GM12891 (cell line): ENCODE measurements around the gene TRIM59.

Experiments used
- DNase-seq: peaks from one replicate; pipeline ENCODE4 v3.0.0; 2011; ENCODE audit warnings: low spot score; ENCODE audit not compliant: insufficient read length
- FAIRE-seq: peaks from 2 replicates; lab custom pipeline; 2011; peaks lifted over from hg19 to GRCh38; lab: Jason Lieb, UNC
- PAX5 ChIP-seq: IDR thresholded peaks from 2 replicates; pipeline ENCODE4 v1.6.1; 2011; ENCODE audit warnings: low read length, moderate library complexity, mild to moderate bottlenecking; ENCODE audit not compliant: insufficient read depth, severe bottlenecking
- POLR2A ChIP-seq: IDR thresholded peaks from 2 replicates; pipeline ENCODE4 v1.6.1; 2011; ENCODE audit warnings: low read depth, low read length, control low read depth
- POLR2AphosphoS5 ChIP-seq: IDR thresholded peaks from 2 replicates; pipeline ENCODE4 v1.6.1; 2011; ENCODE audit warnings: low read depth, low read length, control low read depth
- POU2F2 ChIP-seq: IDR thresholded peaks from 2 replicates; pipeline ENCODE4 v1.6.1; 2011; ENCODE audit warnings: low read depth, mild to moderate bottlenecking, control low read depth, low read length, moderate library complexity
- SPI1 ChIP-seq: IDR thresholded peaks from 2 replicates; pipeline ENCODE4 v1.6.1; 2011; ENCODE audit warnings: low read depth, low read length, control low read depth
- TAF1 ChIP-seq: IDR thresholded peaks from 2 replicates; pipeline ENCODE4 v1.6.1; 2011; ENCODE audit warnings: low read depth, low read length, control low read depth

TRIM59 gene

GRCh38 chr3:160477750-160478149 lies 28.2 kb upstream of the TRIM59 start:
- FAIRE-seq = no peak
- DNase-seq = no peak
- TF ChIP-seq POLR2AphosphoS5 (no peak), SPI1 (no peak), POLR2A (no peak), TAF1 (no peak)

- no peak for FAIRE-seq
Observed at GRCh38 chr3:160475884-160476283, 26.3 kb upstream of the TRIM59 start.

GRCh38 chr3:160475153-160475552 lies 25.6 kb upstream of the TRIM59 start:
- no peak for DNase-seq
- FAIRE-seq = no peak
- TF ChIP-seq POLR2A = no peak
- TF ChIP-seq PAX5 = no peak
- no peak for TF ChIP-seq SPI1
- no peak for TF ChIP-seq POU2F2
- TF ChIP-seq POLR2AphosphoS5 = no peak
- no peak for TF ChIP-seq TAF1

More at GRCh38 chr3:160475884-160476283, 26.3 kb upstream of the TRIM59 start:
- TF ChIP-seq POLR2A (no peak), SPI1 (no peak), TAF1 (no peak), POLR2AphosphoS5 (no peak), PAX5 (no peak), POU2F2 (no peak)
- no peak for DNase-seq

GRCh38 chr3:160474416-160474838 lies 24.8 kb upstream of the TRIM59 start:
- TF ChIP-seq TAF1 (no peak), POU2F2 (no peak), SPI1 (no peak), POLR2AphosphoS5 (no peak), POLR2A (no peak), PAX5 (no peak)
- DNase-seq (no peak), FAIRE-seq (no peak)

- TF ChIP-seq POU2F2 (no peak), POLR2AphosphoS5 (no peak), SPI1 (no peak), PAX5 (no peak), POLR2A (no peak), TAF1 (no peak)
- DNase-seq (no peak), FAIRE-seq (no peak)
Observed at GRCh38 chr3:160473978-160474377, 24.4 kb upstream of the TRIM59 start.

- no peak for DNase-seq
- TF ChIP-seq POU2F2 = no peak
- TF ChIP-seq POLR2AphosphoS5 = no peak
- TF ChIP-seq PAX5 = no peak
- TF ChIP-seq TAF1 = no peak
- no peak for TF ChIP-seq POLR2A
- no peak for TF ChIP-seq SPI1
- FAIRE-seq = no peak
Observed at GRCh38 chr3:160473221-160473620, 23.6 kb upstream of the TRIM59 start.

GRCh38 chr3:160472344-160472743 lies 22.8 kb upstream of the TRIM59 start:
- DNase-seq (no peak), FAIRE-seq (no peak)
- TF ChIP-seq PAX5 = no peak
- TF ChIP-seq TAF1 = no peak
- TF ChIP-seq POU2F2 = no peak
- TF ChIP-seq SPI1 = no peak
- no peak for TF ChIP-seq POLR2A
- no peak for TF ChIP-seq POLR2AphosphoS5

- no peak for DNase-seq
- TF ChIP-seq POLR2A = no peak
- TF ChIP-seq POU2F2 = no peak
- TF ChIP-seq POLR2AphosphoS5 = no peak
- no peak for TF ChIP-seq PAX5
- TF ChIP-seq SPI1 = no peak
- no peak for TF ChIP-seq TAF1
- FAIRE-seq = no peak
Observed at GRCh38 chr3:160471892-160472291, 22.3 kb upstream of the TRIM59 start.

GRCh38 chr3:160470181-160470580 lies 20.6 kb upstream of the TRIM59 start:
- FAIRE-seq (no peak), DNase-seq (no peak)
- TF ChIP-seq POLR2AphosphoS5 (no peak), SPI1 (no peak), TAF1 (no peak), POLR2A (no peak), POU2F2 (no peak), PAX5 (no peak)

- no peak for TF ChIP-seq POU2F2
- TF ChIP-seq PAX5 = no peak
- no peak for TF ChIP-seq SPI1
- no peak for TF ChIP-seq TAF1
- TF ChIP-seq POLR2A = no peak
- TF ChIP-seq POLR2AphosphoS5 = no peak
- DNase-seq (no peak), FAIRE-seq (no peak)
Observed at GRCh38 chr3:160464971-160465370, 15.4 kb upstream of the TRIM59 start.
